GM06990 (cell line): ENCODE measurements around the gene GNG12.

ENCODE experiments used
- DNase-seq: peaks from one replicate; pipeline ENCODE4 v3.0.0-alpha.2; 2011; ENCODE audit not compliant: insufficient read length; ENCODE audit errors: extremely low read depth
- H3K27me3 ChIP-seq: replicated peaks from 2 replicates; pipeline ENCODE4 v1.6.0; 2011; ENCODE audit warnings: low read length; ENCODE audit not compliant: control insufficient read depth, insufficient read depth
- H3K36me3 ChIP-seq: 2 replicates; pipeline ENCODE4 v1.5.1; 2011; ENCODE audit warnings: low read length; ENCODE audit not compliant: control insufficient read depth, insufficient read depth
- H3K4me3 ChIP-seq: replicated peaks from 2 replicates; pipeline ENCODE4 v1.5.1; 2011; ENCODE audit warnings: low read depth, mild to moderate bottlenecking, control low read depth, low read length
- TF ChIP-seq, protein P1 (sequence below): IDR thresholded peaks from 2 replicates; pipeline ENCODE4 v1.5.1; 2011; ENCODE audit warnings: low read length, control low read depth, mild to moderate bottlenecking, inconsistent platforms; ENCODE audit not compliant: insufficient read depth, poor library complexity, severe bottlenecking

Gene GNG12

DNA sequence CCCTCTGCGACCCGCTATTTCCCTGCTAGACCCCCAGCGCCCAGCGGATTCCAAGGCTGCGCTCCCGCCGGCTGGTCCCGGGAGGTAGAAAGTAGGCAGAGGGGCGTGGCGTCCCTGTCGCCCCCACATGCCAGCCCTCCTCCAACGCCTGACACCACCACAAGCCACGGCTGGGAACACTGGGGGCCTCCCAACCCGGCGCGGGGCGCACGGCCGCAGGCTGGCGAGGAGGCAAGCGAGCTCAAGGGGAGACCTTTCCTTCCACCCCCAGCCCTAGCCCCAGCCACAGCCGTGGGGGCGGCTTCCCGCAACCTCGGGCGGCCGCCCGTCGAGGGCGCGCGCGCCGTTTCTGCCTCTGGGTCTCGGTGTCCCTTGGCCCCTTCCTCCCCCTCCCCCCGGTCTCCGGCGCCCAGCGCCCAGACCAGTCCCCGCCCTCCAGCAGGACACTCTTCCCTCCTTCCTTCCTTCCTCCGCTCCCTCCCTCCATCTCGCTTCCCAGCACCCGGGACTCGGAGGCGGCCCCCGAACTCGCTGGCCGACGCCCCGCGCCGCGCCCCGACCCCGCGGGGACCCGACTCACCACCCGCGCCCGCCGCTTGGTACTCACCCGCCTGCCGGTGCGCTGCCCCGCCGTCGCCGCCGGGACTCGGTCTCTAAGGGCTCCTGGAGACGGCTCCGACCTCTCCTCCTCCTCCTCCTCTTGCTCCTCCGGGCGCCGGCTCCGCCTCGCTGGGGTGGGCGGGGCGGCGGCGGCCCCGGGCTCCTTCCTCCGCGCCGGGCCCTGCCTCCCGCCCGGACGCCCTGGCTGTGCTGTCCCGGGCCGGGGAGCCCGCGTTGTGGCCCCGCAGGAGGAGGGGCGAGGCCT lies at the start of gene GNG12:
TSS of gene GNG12 (minus strand) at position 731 of the 865 bp plus-strand sequence. CDS start 125,781 bp downstream, outside the sequence.
- Histone ChIP-seq H3K4me3 (peak within 1 kb of the TSS; percentile 37), H3K27me3 (peaks cover 6% of the 10 kb centered on the region), H3K36me3 (no peaks in the 10 kb centered on the region)
- TF ChIP-seq, protein P1, sequence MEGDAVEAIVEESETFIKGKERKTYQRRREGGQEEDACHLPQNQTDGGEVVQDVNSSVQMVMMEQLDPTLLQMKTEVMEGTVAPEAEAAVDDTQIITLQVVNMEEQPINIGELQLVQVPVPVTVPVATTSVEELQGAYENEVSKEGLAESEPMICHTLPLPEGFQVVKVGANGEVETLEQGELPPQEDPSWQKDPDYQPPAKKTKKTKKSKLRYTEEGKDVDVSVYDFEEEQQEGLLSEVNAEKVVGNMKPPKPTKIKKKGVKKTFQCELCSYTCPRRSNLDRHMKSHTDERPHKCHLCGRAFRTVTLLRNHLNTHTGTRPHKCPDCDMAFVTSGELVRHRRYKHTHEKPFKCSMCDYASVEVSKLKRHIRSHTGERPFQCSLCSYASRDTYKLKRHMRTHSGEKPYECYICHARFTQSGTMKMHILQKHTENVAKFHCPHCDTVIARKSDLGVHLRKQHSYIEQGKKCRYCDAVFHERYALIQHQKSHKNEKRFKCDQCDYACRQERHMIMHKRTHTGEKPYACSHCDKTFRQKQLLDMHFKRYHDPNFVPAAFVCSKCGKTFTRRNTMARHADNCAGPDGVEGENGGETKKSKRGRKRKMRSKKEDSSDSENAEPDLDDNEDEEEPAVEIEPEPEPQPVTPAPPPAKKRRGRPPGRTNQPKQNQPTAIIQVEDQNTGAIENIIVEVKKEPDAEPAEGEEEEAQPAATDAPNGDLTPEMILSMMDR: no peak
- no peak for DNase-seq

DNA sequence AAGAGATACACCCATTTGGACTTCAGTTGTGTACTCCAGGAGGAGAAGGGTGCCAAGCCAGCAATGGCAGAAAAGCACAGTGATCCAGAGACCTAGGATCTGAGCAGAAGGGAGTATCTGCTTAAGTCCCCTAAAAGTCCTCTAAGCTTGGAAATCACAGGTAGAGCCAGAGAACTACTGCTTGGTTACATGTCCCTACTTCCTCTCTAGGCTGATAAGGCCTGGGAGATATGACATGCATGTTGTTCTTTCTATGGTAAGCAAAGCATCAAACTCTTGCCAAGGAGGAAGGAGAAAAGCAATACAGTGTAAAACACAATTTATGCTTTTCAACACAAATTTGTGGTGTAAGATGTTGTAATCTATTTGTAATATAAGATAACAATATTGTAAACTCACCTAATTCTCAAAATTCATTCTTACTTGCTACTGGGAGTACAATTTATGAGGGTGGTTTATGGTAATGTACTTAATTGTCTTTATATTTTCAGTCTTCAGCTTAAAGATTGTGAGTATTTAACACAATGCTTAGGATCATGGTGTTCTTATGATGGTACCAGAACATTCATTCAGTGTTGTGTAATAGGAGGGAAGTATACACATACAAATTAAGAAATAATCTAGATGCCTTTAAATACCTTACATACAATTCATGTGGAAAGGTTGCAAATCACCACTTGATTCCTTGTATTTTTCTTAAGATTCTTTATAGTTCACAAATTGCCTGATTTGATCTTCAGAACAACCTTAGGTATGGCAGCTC lies 49.1 kb upstream of the GNG12 start:
- TF ChIP-seq, protein P1: no peak
- DNase-seq: no peak
- H3K4me3 ChIP-seq: no peak overlapping the region
- H3K27me3 ChIP-seq: no peaks in the 10 kb centered on the region; the same call in 1 of the 2 replicates
- no peaks in the 10 kb centered on the region for H3K36me3 ChIP-seq

DNA sequence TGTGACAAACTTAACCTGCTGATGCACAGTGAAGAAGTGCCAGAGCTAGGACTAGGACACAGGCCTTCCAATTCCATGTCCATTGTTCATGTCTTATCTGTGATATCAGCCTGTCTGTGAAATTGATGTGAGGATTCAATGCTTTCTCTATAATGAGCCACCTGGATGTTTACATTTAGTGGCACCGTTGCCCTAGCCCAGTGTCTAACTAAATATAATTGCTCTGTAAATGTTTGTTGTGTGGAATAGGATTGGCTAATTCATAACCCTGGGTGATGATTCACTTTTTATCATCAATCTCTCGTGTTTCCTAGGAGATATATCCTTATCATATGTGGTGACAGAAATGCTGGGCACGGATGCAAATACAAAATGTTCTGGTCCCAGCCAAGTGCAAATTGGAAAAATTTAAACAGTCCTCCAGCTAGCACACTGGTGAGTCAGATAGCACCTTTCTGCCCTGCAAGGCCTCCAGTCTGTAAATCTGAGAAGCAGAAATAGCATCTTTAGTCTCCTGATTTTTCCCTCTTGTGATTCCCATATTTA lies 46.9 kb upstream of the GNG12 start:
- H3K4me3 ChIP-seq: no peak overlapping the region
- no peaks in the 10 kb centered on the region for H3K36me3 ChIP-seq
- TF ChIP-seq, protein P1: no peak
- no peak for DNase-seq
- no peaks in the 10 kb centered on the region for H3K27me3 ChIP-seq

DNA sequence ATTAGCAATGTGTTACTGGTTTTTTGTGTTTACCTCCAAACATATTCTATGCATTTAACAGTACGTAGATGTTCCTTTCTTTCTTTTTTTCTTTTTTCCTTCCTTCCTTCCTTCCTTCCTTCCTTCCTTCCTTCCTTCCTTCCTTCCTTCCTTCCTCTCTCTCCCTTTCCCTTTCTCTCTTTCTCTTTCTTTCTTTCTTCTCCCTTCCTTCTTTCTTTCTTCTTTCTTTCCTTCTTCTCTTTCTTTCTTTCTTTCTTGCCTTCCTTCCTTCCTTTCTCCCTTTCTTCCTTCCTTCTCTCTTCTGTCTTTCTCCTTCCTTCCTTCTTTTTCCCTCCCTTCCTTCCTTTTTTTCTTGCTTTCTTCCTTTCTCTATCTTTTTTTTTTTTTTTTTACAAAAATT lies 46.2 kb upstream of the GNG12 start:
- no peaks in the 10 kb centered on the region for H3K27me3 ChIP-seq
- H3K4me3 ChIP-seq: no peak overlapping the region
- H3K36me3 ChIP-seq: no peaks in the 10 kb centered on the region
- no peak for DNase-seq
- TF ChIP-seq, protein P1: no peak

DNA sequence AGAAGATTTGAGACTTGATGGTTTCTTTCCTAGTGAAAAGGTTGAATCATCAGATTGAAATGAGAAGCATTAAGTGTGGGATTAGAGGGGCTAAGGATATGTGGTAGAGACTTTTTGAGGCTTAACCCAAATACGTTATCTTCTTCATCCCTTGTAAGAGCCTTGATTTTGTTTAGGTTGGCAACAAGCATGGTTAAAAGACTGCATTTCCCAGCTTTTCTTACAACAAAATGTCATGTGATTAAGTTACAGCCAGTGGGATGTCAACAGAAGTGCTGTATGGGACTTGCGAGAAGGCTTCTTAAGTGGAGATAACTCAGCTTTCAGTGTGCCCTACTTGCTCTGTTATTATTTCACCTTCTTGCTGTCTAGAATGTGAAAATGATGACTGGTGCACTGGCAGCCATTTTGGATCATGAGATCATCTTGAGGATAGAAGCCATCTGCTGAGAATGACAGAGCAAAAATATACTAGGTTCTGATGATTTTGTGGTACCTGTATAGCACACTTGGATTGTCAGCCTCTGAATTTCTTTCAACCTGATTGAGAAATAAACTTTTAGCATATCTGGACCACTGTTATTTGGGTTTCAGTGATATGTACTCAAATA lies 41.3 kb upstream of the GNG12 start:
- no peaks in the 10 kb centered on the region for H3K27me3 ChIP-seq
- H3K36me3 ChIP-seq: no peaks in the 10 kb centered on the region
- TF ChIP-seq, protein P1: no peak
- no peak for DNase-seq
- H3K4me3 ChIP-seq: no peak overlapping the region
